NCI-H460 (cell line): ENCODE measurements around the gene ZBED2. TPM values are rescaled to one million over a fixed set of nuclear protein-coding genes. Genes with fewer than 3 reads are reported as not detected.
"Not testable (repeated sequence)": the region's sequence is repeated elsewhere in the genome, so short reads cannot be mapped to it uniquely, and the experiment has no call there.

Source experiments
- DNase-seq: peaks from one replicate; pipeline ENCODE4 v3.0.0-alpha.2; 2016; ENCODE audit warnings: low read depth; ENCODE audit errors: extremely low read depth
- total RNA-seq: library from RNA; depleted of rRNA; stranded (reverse); fragments of >200 nt; shearing (Covaris generic); gene quantifications from 2 replicates; pipeline ENCODE4 v1.2.3, GENCODE V29; 2014; rRNA removed

Gene ZBED2
- total RNA-seq, 1 experiment from 2014 or later = not detected

DNA sequence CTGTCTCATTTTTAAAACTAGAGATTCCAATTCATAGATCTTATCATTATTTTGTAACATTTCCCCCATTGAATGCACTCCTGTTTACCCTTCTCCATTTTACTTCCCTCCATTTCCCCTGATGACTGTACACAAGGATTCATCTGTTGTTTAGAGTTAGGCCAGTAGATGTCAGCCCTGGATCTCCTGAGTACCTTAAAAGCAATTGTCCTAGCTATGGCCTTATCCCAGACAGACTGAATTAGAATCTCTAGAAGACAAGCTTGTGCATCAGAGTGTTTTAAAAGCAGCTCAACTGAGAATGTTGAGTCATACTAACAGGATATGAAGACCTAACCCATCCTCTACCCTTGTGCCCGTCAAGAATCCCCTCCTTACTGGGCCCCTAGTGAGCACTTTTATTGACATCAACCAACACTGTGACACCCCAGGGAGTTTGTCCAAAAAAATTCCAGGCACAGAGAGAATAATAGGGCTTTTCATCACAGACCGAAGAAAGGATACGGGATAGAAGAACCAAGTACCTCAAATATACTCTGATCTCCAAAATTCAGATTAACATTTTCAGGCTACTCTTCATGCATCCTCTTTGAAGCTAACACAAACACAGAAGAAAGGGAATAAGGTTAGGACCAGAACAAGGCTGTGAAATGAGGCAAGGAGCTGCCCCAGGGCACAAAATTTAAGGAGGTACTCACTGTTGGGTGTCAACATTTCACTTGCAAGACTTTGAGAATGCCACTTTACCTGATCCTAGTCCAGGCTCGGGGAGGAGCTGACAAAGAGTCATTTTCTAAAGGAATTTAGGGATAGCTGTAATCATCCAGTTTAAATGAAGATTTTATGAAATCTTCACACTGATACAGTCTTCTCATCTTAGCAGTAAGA, 17.1 kb downstream of the ZBED2 start:
- DNase-seq = peak; percentile 26

DNA sequence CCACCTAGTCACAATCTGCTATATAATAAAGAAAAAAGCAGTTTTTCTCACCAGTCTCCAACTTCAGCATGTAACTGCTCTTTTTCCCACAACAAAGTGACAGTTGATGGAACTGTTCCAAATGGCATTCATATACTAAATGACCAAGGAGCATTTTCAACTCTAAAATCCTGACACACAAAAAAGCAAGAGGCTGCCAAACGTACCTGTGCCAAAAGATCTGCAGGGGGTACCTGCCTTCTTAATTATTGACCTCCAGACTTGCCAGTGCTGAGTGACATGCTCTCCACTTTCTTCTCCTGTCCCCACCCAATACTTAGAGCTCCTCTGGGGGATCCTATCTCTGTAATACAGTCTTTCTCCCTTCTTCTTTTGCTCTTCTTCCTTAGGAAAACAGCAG, 18.0 kb downstream of the ZBED2 start:
- DNase-seq = no peak

DNA sequence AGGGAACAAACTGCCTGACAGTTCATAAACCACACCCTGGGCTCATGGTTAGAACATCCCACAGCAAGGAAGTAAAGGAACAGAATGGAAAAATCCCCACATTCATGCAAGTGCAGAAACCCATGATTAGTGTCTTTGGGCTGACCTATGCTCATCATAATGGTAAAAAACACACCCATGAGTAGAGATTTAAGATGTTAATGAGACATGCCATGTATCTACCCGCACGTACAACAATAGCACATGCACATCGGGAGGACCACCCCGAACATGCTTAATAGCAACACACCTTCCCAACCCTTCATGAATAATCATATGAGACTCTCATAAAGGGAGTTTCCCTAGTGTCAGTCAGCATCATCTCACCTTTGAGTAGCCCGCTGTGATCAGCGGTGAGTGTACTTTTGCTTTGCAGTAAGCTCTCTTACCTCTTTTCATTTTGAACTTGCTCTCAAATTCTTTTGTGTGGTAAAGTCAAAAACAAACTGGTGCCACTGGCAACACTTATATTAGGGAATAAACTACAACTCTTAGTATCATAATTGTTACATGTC, 23.2 kb downstream of the ZBED2 start:
- DNase-seq = no peak

DNA sequence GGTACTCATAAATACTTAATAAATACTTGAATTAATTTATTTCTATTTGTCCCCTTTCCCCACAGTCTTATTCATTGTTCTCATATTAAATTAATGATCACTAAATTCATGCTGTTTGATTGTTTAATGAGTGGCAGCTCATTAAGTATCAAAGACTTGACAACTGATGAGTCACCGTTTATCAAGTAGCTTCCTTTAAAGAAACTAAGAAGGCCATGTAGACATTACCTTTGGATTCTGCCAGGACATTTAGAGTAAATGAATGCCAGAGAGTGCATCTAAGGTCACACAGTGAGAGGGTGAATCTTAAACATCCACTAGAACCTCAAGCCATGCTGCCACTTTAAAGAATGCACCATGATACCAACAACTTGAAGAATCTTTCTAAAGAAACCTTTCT, 23.9 kb downstream of the ZBED2 start:
- no peak for DNase-seq

DNA sequence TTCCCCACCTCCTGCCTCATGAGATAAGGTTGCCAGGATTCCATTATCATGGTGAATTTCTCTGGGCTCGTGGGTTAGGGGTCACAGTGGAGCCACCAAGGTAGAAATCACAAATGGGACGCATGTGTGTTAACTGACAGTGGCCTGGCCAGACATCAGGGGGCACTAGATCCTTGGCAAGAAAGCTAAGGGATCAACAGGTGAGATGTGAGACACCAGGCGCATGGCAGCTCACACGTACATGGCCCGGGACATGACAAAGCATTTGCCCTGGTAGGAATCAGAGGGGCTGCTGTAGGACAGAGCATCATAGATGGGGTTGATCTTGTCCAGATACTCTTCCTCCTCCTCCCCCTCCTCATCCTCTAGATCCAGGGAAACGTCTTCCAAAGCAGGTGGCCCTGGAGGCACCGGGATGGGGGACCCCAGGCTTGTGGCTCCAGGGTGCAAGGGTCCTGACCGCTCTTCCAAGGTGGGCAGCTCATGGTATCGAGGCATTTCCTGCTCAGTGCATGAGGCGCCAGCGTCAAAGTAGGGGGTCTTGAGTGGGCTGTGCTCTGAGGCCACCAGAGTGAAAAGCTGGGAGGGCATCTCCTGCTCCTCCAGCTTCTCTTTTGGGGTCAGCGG, 24.6 kb downstream of the ZBED2 start:
- no peak for DNase-seq

DNA sequence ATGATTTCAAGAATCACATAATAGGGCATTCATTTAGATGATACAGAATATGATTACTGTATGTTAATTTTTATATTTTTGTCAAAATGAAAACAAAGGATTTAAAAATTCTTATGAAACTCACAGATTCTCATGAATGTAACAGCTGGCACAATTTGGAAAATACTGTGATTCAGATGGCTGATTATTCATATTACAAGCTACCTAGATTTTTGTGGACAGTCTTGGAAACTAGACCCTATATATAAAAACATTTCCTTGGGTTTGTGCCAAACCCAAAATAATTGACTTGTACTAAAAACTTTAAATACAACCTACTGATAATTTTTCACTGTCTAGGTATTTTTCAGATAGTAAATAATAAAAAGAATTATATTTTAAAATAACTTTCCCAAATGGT, 26.2 kb downstream of the ZBED2 start:
- DNase-seq = no peak

DNA sequence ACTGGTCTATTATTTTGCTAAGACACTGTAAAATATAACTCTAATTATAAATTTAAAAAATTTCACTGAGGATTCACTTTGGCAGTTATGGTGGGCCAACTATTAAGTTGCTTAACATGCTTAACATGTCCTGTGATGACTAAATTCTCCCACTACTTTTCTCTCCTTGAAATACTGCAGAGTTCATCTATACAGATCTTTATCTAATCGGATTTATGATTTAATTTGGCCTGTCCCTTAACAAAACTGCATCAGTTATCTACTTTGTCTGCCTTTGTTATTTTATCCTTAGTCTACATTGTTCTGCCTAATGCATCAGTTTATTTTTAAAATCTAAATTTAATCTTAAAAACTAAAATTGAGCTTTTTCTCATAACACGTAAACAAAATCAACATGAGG, 26.8 kb downstream of the ZBED2 start:
- DNase-seq = no peak

DNA sequence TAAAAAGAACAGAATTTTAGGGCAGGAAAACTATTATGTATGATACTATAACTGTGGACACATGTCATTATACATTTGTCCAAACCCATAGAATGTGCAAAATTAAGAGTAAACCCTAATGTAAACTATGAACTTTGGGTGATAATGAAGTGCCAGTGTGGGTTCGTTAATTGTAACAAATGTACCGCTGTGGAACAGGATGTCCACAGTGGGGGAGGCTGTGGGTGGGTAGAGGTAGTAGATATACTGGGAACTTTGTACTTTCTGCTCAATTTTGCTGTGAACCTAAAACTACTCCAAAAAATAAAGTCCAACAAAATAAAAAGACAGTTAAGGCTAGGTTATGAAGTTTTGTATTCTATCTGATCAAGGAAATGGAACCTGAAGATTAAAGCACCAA, 28.3 kb downstream of the ZBED2 start:
- DNase-seq = no peak

DNA sequence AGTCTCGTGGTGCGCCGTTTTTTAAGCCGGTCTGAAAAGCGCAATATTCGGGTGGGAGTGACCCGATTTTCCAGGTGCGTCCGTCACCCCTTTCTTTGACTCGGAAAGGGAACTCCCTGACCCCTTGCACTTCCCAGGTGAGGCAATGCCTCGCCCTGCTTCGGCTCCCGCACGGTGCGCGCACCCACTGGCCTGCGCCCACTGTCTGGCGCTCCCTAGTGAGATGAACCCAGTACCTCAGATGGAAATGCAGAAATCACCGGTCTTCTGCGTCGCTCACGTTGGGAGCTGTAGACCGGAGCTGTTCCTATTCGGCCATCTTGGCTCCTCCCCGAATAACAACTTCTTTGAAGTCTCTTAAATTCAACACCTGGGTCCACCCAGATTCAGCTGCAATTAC, 33.2 kb downstream of the ZBED2 start:
- not testable (repeated sequence) for DNase-seq

DNA sequence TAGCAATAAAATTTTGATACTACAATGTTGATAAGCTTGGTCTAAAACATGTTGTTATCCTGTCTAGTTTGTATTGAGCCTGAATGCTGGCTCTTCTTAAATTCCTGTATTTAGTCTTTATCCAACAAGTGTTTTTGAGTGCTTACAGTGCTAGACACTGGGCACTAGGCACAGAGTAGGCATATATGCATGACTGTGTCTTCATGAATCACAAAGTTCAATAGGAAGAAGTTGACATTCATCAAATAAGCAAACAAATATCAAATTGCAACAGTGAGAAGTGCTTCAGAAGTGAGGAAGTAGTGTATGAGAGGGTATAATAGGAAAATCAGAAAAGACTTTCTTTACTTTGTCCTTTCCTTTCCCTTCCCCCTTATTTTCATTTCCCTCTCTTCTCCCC, 46.4 kb downstream of the ZBED2 start:
- DNase-seq = no peak

DNA sequence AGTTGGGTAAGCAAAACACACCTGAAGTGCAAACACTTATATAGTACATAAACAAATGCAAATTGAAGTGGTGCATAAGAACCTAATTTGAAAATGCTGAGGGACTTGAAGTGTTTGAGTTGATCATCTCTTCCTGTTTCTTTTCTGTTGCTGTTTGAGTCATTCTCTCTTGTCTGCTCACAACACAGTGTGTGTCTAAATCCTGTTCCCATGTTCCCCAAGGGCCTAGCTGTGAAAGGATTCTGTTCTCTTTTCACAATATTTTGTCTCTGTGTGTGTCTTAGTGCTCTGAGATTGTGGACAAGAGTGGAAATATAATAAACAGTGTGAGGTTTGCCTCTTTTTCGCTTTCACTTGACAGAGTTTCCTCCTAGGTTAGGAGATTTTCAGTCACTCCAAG, 47.1 kb downstream of the ZBED2 start:
- no peak for DNase-seq

DNA sequence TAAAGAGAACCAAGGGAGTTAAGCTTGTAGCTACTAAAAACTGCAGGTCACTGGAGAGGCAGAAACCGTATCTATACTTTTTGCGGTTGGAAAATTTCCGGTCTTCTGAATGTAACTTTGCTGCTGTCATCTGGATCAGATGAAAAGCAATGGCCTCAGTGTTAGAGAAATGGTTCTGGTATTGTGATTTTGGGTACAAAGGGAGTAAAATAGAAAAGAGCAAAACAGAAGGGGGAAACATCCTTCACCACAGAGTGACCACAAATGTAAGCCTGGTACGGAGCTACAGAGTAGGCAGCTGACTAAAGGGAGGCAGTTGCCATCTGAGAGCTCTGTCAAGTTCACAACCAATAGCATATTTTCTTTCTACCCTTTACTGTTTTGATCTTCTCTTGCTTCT, 47.5 kb downstream of the ZBED2 start:
- DNase-seq = no peak

DNA sequence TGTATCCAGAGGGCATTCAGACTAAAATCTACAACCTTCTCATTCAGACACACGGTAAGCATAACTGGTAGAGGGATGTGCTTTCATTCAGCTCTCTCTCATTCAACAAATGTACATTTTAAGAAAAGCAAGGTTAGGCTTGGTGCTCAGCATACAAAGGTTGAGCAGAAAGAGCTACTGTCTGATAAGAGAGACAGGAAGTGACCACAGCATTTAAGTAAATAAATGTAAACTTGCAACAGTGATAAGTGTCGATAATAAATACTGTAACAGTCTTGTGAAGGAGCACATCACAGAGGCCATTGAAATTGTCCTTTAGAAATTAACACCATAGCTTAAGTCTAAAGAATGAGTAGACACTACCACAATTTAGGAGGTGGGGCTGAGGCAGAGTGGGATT, 49.8 kb downstream of the ZBED2 start:
- no peak for DNase-seq

Other genes starting within 250 kb of the ZBED2 start
- gene CD96, start 53.1 kb downstream of the ZBED2 start, total RNA-seq = not detected in 2 replicates
- gene PLCXD2, start 79.3 kb upstream of the ZBED2 start, total RNA-seq = 5.5 and 6.0 TPM in 2 replicates